Sciatic nerve (tissue), 2 donors: ENCODE results near the gene PHF21A. TPM values are rescaled to one million over a fixed set of nuclear protein-coding genes. Genes with fewer than 3 reads are reported as not detected.
A peak's percentile ranks its signal among the peaks of the same experiment; 100 is the strongest.
"Not testable (repeated sequence)": the region's sequence is repeated elsewhere in the genome, so short reads cannot be mapped to it uniquely, and the experiment has no call there.

Experiments
- ATAC-seq: fragments of 200-7000 bp; cut with Tn5 transposase; one replicate; pipeline ENCODE4 v1.9.1; 2020; ENCODE audit warnings: mild to moderate bottlenecking, moderate library complexity
- DNase-seq: peaks from one replicate; pipeline ENCODE4 v3.0.0-alpha.2; 2020; ENCODE audit warnings: low spot score
- intact Hi-C: fragments of 100-400 bp; cut with DNase I; formaldehyde crosslinking; loops from one replicate; pipeline ENCODE4 v1.14.2; 2022
- total RNA-seq: library from RNA; stranded (reverse); fragmentation: NEBNext Ultra II Directional; extraction: Animal tissue kit (Norgen Biotek cat#: 25700); gene quantifications from one replicate; pipeline ENCODE4 v1.2.1, GENCODE V29; 2021
- donor health status: DM: no; HTN: no; CAD: no.
- donor health status: DM: no; HTN: no; CAD: no.

PHF21A gene
- total RNA-seq, 1 donor from 2014 or later, result 82.2 TPM

DNA sequence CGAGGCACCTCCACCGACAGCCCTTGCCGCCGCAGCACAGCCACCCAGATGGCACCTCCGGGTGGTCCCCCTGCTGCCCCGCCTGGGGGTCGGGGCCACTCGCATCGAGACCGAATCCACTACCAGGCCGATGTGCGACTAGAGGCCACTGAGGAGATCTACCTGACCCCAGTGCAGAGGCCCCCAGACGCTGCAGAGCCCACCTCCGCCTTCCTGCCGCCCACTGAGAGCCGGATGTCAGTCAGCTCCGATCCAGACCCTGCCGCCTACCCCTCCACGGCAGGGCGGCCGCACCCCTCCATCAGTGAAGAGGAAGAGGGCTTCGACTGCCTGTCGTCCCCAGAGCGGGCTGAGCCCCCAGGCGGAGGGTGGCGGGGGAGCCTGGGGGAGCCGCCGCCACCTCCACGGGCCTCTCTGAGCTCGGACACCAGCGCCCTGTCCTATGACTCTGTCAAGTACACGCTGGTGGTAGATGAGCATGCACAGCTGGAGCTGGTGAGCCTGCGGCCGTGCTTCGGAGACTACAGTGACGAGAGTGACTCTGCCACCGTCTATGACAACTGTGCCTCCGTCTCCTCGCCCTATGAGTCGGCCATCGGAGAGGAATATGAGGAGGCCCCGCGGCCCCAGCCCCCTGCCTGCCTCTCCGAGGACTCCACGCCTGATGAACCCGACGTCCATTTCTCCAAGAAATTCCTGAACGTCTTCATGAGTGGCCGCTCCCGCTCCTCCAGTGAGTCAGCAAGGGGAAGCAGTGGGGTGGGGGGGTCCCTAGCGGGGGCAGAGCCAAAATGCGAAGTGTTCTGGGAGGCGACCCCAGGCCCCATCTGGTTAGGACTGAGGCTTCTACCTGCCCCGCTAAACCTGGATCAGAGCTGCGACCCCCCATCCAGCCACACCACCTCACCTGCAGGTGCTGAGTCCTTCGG, 218.5 kb downstream of the PHF21A start:
- ATAC-seq (no peak), DNase-seq (no peak)
- intact Hi-C loops, result no loop called here

DNA sequence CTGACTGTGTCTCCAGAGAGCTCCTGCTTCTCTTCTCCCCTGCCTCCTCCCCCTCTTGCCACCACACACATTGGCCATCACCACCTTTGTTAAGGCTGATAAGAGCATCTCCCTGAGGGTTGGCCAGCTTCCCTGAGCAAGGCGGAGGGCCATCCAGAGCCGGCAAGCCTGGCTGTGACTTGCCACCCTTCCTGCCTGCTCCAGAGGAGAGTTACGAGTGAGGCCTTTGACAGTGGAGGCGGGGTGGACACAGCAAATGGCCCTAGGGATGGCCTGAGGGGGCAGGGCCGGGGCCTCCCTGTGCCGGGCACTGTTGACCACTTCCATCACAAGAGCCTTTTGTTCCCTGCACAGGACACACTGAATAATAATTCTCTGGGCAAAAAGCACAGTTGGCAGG, 219.6 kb downstream of the PHF21A start:
- intact Hi-C loops, result no loop called here
- ATAC-seq, result peak; percentile 8
- no peak for DNase-seq

DNA sequence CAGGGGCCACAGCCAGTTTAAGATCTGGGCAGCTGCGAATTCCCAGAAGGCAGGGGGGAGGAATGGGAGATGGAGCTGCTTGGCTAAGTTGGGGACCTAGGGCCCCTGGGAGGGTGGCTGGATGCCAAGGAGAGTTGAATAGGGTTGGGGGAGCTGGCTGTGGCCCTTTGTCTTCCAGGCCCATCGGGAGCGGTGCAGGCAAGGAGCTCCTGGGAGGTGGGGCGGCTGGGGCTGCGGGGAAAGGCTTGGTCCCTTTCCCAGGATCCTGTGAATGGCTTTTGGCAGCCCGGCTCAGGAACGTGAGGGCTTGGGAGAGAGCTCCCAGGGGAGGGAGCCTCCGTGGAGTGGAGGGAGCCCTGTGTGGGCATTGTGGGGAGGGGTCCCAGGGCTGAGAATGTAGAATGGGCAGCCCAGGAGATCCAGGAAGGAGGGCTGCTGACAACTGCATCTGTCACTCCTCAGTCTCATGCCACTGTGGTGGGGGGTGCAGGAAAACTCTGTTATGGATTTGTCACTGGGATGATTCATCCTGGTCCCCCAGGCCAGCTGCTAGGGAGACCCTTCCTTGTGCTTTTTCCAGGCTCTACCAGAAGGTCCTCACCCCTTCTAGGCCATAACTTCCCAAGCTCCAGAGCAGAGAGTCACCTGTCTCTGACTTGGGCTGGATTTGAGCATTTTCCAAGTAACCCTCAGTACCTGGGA, 220.2 kb downstream of the PHF21A start:
- DNase-seq (no peak), ATAC-seq (peak; percentile 7)
- intact Hi-C loops, result no loop called here

DNA sequence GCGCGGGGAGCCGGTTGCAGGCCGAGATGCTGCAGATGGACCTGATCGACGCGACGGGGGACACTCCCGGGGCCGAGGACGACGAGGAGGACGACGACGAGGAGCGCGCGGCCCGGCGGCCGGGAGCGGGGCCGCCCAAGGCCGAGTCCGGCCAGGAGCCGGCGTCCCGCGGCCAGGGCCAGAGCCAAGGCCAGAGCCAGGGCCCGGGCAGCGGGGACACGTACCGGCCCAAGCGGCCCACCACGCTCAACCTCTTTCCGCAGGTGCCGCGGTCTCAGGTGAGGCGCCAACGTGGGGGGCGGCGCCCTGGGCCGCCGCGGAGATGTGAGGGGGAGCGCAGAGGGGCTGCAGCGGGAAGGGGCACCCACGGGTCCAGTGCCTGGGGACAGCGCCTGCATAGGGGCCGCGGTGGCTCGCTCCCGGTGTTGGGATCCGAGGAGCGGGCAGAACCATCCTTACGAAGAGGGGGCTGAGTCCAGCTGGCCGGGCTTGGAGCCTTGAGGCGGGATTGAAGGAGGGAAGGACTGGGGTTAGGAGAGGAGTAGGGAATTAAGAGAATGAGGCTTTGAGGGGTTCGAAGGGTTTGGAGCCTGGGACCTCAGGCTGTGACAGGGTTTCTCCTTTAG, 221.0 kb downstream of the PHF21A start:
- intact Hi-C loops, DNase-seq, ATAC-seq: not testable (repeated sequence)

DNA sequence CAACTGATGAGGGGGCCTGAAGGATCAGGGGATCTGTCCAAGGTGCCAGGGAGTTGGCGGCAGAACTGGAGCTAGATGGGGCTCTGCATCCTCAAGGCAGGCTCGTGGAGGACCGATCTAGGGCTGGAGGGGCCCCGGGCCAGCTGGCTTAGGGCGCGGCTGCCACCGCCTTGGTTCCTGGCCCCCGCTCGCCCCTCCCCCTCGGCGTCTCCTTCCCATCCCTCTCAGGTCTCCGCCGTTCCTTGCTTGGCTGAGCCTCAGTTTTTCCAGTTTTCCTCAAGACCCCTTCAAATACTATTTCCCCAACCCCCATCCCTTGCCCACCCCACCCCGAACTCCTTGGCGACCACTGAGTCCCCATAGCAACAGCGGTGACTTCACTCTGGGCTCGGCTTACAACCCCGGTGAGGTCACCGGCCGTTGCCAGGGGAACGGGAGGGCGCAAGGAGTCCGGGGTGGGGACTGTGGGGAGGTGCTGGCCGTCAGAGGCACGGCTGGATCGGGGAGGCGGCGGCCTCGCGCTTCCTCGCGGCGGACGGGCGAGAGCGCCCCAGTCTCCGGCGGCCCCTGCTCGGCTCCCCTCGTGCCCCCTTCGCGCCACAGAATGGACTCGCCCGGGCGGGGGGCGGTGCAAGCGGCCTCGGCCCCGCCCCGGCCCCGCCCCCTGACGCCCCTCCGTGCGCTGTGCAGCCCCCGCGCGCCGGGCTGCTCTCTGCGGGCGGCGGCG, 221.6 kb downstream of the PHF21A start:
- peak; percentile 91 for DNase-seq
- ATAC-seq, result peak; percentile 89
- intact Hi-C loops, result no loop called here

DNA sequence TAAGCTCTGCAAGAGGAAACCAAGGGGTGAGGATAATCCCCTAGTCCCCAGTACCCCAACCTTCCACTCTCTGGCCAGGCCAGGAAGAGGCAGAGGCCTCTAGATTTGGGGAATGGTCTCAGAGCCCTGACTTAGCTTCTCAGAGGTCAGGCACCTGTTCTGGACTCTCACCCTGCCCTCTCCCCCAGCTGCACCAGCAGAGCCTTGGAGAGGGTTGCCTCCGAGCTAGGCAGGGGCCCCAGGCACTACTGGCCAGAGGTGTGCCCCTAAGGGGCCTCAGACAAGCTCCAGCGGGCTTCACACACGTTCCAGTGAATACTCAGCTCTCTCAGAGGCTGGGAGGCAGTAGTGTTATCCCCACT, 222.2 kb downstream of the PHF21A start:
- DNase-seq (no peak), ATAC-seq (no peak)
- intact Hi-C loops, result no loop called here

DNA sequence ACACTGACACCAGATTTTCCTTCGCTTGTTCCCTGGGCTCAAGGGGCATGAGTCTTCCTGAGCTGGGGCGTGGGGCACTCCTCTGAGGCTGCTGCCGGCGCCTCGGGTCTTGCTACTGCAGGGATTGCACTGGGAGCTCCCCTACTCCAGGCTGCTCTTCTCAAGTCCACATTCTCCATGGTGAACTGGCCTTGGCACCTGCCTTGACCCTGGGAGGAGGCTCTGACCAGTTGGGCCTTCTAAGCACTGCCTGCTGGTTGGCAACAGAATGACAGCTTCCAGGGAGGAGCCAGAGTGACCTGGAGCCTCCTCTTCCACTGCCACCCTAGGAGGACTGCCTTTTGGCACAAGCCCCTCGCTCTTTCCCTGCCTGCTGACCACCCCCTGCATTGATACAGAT, 223.7 kb downstream of the PHF21A start:
- DNase-seq (no peak), ATAC-seq (no peak)
- intact Hi-C loops, result no loop called here

DNA sequence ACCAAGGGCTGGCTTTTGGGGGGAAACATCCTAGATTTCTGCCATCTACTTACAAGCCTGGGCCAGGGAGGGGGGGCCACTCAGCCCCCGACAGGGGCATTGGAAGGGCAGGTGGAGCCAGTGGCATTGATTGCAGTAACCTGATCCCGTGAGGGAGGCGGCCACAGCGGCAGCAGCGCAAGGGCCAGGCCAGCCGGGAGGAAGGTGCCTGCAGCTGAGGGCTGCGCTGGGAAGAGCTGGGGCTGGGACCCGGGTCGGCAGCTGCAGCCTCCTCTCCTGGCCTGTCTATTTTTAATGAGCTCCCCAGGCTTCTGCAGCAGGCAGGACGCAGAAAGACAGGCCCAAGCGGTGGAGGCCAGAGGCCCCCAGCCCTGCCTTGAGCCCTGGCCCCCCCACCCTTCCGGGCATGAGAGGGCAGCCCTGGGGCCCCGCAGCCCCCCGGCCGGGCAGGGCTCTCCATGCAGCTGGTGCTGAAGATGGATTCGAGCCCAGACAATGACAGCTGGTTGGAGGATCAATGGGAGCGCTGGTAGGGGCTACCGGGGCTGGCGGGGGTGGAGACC, 224.8 kb downstream of the PHF21A start:
- no peak for DNase-seq
- intact Hi-C loops, result no loop called here
- ATAC-seq, result no peak

DNA sequence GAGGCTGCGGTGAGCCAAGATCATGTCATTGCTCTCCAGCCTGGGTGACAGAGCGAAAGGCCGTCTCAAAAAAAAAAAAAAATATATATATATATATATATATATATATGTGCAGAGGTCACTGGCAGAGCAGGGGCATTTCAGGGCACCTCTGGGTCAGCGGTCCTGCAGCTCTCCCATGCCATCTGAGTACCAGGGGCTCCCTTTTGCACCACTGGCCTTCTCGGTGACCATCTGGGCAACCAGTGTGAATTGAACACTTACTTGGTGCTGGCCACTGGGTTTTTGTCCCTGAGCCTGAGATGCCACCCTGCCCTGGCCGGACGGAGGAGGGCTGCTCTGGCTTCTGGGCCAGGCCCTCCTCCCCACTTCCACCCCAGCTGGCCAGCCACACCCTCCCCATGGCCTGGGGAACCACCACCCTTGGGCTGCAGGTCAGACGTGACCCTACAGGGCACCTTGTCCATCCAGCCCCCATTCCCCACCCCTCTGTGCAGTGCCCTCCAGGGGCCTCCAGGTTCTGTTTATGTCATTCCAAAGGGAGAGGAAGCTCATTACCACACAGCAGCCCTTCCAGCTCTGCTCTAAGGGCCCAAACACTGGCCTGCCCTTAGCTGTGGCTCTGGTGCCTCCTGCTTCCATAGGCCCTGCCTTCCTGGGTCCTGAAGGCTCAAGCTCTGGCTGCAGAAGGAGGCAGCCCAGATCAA, 225.5 kb downstream of the PHF21A start:
- DNase-seq, result no peak
- no peak for ATAC-seq
- intact Hi-C loops, result no loop called here

DNA sequence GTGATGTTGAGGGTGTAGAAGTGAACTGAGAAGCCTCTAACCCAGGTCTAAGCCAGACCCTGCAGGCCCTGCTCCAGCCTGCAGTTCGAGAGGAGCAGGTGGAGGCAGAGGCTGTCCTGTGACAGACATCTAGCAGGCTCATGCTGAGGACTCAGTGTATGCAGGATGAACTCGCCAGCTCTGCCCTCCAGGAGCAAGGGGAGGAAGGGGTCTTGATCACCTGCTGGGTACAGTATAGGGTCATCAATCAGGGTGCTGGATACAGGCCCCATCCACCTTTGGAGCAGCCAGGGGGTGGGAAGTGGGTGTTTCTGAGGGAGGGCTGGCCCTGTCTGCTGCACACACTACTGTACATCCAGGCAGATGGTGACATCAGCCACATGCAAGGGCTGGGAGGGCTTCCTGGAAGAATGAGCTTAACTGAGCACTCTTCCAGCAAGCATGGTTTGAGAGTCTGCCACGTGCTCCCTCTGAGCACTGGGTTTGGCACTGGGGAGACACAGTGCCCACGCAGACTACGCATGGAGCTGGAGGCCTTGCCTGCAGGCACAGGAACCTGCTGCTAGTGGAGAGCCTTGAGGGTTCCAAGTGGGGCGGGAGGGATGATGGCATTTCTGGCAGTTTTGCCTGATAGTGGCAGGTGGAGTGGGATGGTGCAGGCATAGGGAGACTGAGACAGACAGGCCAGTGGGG, 226.6 kb downstream of the PHF21A start:
- intact Hi-C loops, result no loop called here
- DNase-seq (no peak), ATAC-seq (no peak)

DNA sequence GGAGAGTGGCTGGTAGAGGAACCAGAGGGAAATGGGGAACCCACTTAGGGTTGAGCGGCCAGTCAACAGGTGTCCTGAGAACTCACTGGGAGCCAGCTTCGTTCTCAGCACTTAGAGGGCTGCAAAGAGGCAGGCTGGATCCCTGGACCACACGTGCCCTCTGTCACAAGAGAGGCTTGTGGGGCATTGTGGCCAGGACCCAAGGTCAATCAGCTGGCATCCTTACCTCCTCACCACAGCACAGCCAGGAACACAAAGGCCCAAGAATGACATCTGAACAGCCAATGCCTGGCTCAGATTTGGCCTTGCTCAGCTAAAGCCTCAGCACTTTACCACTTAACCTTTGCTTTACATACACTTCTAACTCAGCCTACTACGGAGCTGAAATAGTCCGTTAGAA, 228.4 kb downstream of the PHF21A start:
- ATAC-seq (no peak), DNase-seq (no peak)
- intact Hi-C loops, result no loop called here

DNA sequence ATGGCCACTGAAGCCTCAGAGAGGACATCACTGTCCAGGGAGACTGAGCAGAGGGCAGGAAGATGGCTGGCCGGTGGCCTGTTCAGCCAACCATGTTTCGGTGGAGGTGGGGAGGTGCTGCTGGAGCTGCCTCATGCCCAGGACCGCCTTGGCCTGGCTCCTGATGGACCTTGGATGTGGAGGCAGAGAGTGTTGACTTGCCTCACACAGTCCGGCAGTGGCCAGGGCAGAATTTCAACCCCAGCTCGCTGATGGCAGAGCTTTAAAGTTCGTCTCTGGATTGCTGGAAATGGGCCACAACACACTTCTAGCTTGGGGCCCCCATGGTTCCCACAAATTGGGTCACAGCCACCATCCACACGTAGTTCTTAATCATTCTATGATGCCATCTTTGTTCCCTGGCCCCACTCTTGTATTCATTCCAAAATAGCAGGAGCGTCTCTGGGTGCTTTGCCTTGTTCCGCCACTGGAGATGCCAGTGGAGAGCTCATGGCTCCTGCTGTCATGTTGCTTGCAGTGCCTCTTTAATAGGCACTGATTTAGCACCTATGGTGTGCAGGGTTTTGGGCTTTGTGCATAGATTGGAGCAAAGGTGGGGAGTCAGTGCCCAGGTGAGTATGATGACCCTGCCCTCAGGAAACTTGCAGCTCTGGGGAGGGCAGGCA, 230.2 kb downstream of the PHF21A start:
- intact Hi-C loops, result no loop called here
- no peak for DNase-seq
- no peak for ATAC-seq

DNA sequence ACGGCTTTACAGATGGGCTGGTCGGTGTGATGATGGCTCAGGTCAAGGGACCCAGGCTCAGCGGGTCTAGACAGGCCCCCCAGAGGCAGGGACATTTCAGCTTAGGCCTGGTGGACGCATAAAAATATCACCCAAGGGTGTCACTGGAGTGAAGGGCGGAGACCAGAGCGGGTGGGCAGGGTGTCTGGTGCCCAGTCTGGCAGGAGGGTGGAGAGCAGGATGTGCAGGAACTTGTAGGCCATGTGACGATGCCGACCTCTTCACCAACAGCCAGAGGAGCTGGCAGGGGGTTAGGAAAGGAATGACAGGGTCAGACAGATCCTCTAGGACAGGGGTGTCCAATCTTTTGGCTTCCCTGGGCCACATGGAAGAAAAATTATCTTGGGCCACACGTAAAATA, 231.3 kb downstream of the PHF21A start:
- intact Hi-C loops, result no loop called here
- DNase-seq (no peak), ATAC-seq (no peak)

DNA sequence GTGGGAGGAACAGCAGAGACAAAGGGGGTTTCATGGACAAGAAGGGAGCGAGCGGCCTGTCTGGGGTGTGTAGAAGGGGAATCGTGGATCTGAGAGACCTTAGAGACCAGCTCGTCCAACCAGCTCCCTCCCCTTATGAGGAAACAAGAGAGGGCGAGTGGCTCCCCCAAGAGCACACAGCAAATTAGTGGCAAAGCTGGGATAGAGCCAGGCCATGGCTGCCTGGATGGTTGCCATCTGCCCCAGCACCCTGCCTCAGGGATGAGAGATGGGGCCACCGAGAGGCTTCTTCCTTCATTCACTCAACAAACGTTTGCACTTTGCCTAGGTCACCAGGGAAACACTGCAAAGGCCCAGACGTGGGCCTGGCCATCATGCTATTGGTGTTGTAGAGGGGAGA, 231.7 kb downstream of the PHF21A start:
- intact Hi-C loops, result no loop called here
- ATAC-seq, result no peak
- DNase-seq, result no peak

DNA sequence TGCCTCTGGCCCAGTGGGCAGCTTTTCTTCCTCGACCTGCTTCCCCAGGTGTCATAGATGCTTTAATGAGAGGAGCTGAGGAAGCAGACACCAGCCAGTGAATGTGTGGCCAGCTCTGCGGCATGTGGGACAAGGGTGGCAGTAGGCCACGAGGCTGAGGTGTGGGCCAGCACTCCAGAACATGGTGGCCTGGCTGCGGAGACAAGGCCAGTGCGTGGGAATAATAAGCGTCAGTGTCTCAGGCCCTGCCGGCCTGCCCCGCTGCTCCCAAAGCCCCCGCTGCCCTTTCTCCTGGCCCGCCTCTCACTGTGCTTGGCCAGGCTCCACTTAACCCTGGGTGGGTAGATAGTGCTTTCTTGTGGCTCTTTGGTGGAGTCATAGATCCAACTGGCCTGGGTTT, 233.7 kb downstream of the PHF21A start:
- ATAC-seq (peak; percentile 63), DNase-seq (no peak)
- intact Hi-C loops, result no loop called here

DNA sequence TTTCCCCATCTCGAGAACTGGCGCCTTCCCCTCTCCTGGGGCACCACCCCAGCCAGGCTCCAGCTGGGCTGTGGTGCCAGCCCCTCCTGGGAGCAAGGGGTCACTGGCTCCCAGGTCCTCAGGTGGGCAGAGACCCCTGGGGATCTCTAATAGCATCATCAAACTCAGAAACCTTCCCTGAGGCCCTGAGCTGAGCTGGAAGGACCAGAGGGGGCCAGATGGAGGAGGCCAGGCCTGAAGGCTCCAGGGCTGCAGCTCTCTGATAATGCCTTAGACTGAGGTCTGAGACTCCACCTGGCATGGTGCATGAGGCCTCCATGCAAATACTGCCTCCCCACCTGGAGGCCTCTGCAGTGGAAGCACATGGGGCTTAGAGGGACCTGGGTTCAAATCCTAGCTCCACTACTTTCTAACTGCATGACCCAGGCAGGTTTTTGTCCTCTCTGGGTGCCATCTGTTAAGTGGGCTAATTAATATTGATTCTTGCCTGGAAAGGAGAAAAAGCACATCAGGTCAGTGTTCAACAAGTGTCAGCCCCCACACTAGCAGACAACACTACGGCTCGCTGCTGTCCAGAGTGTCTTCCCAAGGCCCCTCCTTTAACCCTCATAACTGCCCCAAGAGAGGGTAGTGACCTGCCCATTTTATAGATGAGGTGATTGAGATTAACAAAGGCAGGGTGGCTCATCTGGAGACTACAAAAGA, 234.3 kb downstream of the PHF21A start:
- intact Hi-C loops, result no loop called here
- ATAC-seq (no peak), DNase-seq (no peak)
